GM13977 (cell line): ENCODE results near the gene KCNH8.

Experiments used
- DNase-seq: peaks from one replicate; pipeline ENCODE4 v3.0.0; 2012; ENCODE audit warnings: low spot score
- in situ Hi-C: fragments of 300-500 bp; cut with MboI; formaldehyde crosslinking; loops from one replicate; pipeline ENCODE4 v1.12.0; 2022; ENCODE audit warnings: low sequenced_read_pairs, low pct_unique_long_range_greater_than_20kb, mixed read lengths, inconsistent platforms; ENCODE audit not compliant: unreplicated experiment
- TF ChIP-seq, protein P1 (sequence below): IDR thresholded peaks from 2 replicates; pipeline ENCODE4 v1.5.1; 2012; ENCODE audit warnings: mild to moderate bottlenecking, control low read depth; ENCODE audit not compliant: insufficient read depth; ENCODE audit errors: extremely low read depth, missing control alignments

KCNH8 gene

DNA sequence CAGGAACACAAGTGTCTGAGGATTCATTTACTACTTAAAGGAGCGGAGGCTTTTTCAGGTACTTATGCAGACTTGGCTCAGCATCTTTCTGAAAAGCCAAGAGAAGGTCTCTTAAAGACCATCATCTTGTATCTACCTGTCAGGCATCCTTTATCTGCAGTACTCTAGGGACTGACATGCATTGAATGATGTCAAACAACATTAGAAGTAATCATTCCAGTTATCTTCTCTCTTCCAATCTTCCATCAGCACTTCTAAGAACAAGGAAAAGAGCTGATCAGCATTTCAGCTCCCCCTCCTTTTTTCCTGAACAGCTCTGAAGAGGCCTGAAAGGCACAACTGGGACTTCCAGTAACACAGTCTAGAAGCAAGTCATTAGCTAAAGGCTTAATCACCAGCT lies 214.8 kb downstream of the KCNH8 start:
- in situ Hi-C loops = no loop called here
- DNase-seq = no peak
- TF ChIP-seq, protein P1, sequence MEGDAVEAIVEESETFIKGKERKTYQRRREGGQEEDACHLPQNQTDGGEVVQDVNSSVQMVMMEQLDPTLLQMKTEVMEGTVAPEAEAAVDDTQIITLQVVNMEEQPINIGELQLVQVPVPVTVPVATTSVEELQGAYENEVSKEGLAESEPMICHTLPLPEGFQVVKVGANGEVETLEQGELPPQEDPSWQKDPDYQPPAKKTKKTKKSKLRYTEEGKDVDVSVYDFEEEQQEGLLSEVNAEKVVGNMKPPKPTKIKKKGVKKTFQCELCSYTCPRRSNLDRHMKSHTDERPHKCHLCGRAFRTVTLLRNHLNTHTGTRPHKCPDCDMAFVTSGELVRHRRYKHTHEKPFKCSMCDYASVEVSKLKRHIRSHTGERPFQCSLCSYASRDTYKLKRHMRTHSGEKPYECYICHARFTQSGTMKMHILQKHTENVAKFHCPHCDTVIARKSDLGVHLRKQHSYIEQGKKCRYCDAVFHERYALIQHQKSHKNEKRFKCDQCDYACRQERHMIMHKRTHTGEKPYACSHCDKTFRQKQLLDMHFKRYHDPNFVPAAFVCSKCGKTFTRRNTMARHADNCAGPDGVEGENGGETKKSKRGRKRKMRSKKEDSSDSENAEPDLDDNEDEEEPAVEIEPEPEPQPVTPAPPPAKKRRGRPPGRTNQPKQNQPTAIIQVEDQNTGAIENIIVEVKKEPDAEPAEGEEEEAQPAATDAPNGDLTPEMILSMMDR = no peak

DNA sequence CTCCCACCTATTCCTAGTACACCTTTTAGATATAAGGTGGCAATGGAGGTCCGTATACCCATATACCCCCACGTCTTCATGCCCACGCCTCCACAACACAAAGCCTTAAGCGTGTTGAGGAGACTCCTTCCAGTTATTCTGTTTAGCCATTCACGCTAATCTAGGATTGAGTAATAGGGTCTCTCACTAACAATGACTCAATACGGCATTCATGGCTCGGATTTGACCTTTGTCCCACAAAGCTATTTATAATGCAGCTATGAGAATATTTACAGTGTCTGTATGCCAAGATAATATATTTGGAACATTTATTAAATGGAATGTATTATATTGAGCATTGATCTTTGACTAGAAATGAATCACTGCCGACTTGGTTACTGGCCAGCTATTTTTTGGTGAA lies 215.8 kb downstream of the KCNH8 start:
- in situ Hi-C loops = no loop called here
- TF ChIP-seq, protein P1 = no peak
- DNase-seq = no peak

DNA sequence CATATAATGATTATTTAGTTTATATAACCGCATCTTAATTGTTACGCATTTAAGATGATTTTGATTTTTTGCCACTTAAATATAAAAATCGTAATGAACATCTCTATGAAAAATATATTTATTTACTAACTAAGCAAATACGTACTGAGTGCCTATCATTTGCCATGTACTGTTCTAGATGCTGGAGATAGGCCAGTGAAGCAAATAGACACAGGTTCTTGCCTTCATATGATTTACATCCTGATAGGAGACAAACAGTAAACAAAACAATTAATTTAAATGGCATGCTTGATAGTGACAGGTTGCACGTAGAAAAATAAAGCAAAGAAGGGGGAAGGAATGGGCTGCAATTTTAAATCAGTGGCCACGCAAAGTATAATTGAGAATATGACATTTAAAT lies 217.2 kb downstream of the KCNH8 start:
- in situ Hi-C loops = no loop called here
- TF ChIP-seq, protein P1 = no peak
- no peak for DNase-seq

DNA sequence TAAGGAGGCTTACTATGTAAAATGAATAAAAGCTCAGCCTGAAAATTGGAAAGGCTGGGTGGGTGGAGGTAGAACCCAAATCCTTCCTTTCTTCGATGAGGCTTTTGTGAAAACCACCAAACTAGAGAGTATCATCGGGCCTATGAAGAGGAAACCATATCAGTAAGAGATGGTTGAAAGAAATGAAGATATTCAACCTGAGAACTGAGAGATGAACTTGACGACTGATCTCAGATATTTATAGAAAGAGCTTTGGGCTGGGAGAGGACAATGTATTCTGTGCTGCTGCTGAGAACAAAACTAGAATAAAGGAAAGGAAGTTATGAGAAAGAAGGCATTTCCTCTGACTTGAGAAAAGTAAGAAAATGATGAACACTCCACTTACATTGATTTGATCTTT lies 236.6 kb downstream of the KCNH8 start:
- TF ChIP-seq, protein P1 = no peak
- in situ Hi-C loops = no loop called here
- DNase-seq = peak; percentile 9

DNA sequence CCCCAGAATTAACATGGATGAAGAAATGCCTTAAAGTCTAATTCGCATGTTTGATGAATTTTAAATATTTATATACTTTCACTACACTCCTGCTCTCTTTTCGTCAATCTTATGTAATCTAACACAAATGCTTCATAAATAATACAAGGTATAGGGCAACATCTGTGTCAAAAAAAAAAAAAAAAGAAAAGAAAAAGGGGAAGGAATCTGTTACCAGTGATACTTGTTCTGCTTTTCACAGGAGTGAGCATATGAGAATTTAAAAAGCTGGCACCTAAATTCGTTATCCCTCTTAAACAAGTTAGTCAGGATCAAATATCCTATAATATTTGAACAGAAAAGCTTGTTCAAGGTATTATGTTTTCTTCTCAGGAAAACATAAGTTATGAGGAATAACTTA lies 243.8 kb downstream of the KCNH8 start:
- in situ Hi-C loops = no loop called here
- TF ChIP-seq, protein P1 = no peak
- DNase-seq = no peak

DNA sequence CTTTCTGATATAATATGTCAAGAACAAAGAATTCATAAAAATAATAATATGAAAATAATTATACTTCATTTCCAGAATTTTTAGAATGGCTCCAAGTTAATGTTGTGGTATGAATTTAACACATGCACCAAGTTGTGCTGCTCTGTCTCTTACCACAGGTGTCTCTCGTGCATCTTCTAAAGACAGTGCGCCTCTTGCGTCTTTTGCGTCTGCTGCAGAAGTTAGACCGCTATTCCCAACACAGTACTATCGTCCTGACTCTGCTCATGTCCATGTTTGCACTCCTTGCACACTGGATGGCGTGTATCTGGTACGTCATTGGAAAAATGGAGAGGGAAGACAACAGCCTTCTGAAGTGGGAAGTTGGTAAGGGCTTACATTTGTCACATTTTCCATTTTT lies 246.6 kb downstream of the KCNH8 start:
- in situ Hi-C loops = no loop called here
- TF ChIP-seq, protein P1 = no peak
- no peak for DNase-seq

DNA sequence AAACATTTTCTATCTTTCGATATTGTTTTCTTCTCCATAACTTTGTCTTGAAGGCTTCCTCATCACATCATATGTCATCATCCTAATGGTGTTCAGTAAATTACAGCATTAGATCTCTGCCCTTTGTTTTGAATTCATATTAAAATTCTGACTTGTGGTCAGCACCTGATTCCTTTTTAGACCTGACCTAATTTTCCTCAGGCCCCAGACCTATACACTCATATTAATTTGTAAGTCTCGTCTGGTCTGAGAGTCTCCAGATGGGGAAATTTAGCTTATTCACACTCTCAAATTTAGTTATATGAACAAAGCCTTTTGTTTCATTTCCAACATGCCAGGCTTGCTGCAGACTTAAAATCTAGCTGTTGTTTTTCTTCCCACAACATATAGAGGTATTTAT lies 248.4 kb downstream of the KCNH8 start:
- TF ChIP-seq, protein P1 = no peak
- in situ Hi-C loops = no loop called here
- DNase-seq = no peak
